C4-2B (cell line): ENCODE measurements around the gene STAG1.

ENCODE experiments used
- CTCF ChIP-seq: fragments of 450-650 bp; conservative IDR thresholded peaks from 2 replicates; pipeline ENCODE4 v1.5.1; 2017; ENCODE audit warnings: mild to moderate bottlenecking
- ZFX ChIP-seq: fragments of 450-650 bp; IDR thresholded peaks from 2 replicates; pipeline ENCODE4 v1.6.1; 2017

GRCh38 chr3:136620436-136620835 lies 131.7 kb downstream of the STAG1 start:
- TF ChIP-seq CTCF (no peak), ZFX (no peak)
